Measurements from ENCODE around the gene AGXT. TPM values are rescaled to one million over a fixed set of nuclear protein-coding genes. Genes with fewer than 3 reads are reported as not detected.

AGXT gene
- total RNA-seq, 1 donor from 2014 or later, result not detected

DNA sequence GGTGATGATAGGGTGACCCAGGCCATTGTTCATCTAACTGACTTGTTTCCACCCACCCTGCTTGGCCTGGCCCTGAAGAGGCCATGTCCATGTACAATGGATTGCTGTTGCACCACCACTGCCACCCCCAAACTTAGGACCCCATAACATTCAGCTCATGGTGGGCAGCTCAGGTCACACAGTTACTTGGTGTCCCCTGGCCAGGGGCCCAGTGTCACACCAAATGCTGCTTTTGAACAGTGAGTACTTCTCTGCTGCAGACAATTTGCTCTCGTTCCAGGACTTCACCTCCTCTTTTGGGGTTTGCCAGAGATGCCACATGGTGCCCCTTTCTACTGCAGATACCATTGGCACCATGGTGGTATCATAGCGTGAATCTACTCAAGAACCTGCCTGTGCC, 15.6 kb downstream of the AGXT start:
- Histone ChIP-seq H3K4me1 (no peaks in the 10 kb centered on the region), H3K27ac (no peak overlapping the region), H3K36me3 (no peaks in the 10 kb centered on the region), H3K9me3 (no peaks in the 10 kb centered on the region), H3K27me3 (no peaks in the 10 kb centered on the region), H3K4me3 (no peak overlapping the region)
- no peak for DNase-seq (ENCODE audit: extremely low spot score in 2 of 2)
- no peak for TF ChIP-seq POLR2A (IDR thresholded peaks at IDR 0.05)
- TF ChIP-seq, protein P1, sequence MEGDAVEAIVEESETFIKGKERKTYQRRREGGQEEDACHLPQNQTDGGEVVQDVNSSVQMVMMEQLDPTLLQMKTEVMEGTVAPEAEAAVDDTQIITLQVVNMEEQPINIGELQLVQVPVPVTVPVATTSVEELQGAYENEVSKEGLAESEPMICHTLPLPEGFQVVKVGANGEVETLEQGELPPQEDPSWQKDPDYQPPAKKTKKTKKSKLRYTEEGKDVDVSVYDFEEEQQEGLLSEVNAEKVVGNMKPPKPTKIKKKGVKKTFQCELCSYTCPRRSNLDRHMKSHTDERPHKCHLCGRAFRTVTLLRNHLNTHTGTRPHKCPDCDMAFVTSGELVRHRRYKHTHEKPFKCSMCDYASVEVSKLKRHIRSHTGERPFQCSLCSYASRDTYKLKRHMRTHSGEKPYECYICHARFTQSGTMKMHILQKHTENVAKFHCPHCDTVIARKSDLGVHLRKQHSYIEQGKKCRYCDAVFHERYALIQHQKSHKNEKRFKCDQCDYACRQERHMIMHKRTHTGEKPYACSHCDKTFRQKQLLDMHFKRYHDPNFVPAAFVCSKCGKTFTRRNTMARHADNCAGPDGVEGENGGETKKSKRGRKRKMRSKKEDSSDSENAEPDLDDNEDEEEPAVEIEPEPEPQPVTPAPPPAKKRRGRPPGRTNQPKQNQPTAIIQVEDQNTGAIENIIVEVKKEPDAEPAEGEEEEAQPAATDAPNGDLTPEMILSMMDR (IDR thresholded peaks at IDR 0.05), result no peak
- TF ChIP-seq POLR2AphosphoS5 (IDR thresholded peaks at IDR 0.05; ENCODE audit: insufficient read depth in 1 of 2, low read depth in 1 of 2), result no peak
- intact Hi-C loops (cut with DNase I), result no loop called here

- Histone ChIP-seq H3K4me3 (no peak overlapping the region), H3K27ac (no peak overlapping the region), H3K4me1 (no peaks in the 10 kb centered on the region), H3K27me3 (no peaks in the 10 kb centered on the region), H3K9me3 (no peaks in the 10 kb centered on the region), H3K36me3 (no peaks in the 10 kb centered on the region)
- TF ChIP-seq POLR2AphosphoS5 (IDR thresholded peaks at IDR 0.05; ENCODE audit: insufficient read depth in 1 of 2, low read depth in 1 of 2), result no peak
- TF ChIP-seq, protein P1 (IDR thresholded peaks at IDR 0.05), result no peak
- no peak for TF ChIP-seq POLR2A (IDR thresholded peaks at IDR 0.05)
- no peak for DNase-seq (ENCODE audit: extremely low spot score in 2 of 2)
- intact Hi-C loops (cut with DNase I), result no loop called here
Measured at GRCh38 chr2:240884745-240885144, 16.1 kb downstream of the AGXT start.

GRCh38 chr2:240885566-240885965, 16.9 kb downstream of the AGXT start:
- no peaks in the 10 kb centered on the region for H3K36me3 ChIP-seq
- H3K9me3 ChIP-seq, result no peaks in the 10 kb centered on the region
- intact Hi-C loops (cut with DNase I), result no loop called here
- no peak overlapping the region for H3K27ac ChIP-seq
- DNase-seq (ENCODE audit: extremely low spot score in 2 of 2), result no peak
- no peaks in the 10 kb centered on the region for H3K27me3 ChIP-seq
- TF ChIP-seq POLR2A (IDR thresholded peaks at IDR 0.05), result no peak
- TF ChIP-seq, protein P1 (IDR thresholded peaks at IDR 0.05), result no peak
- TF ChIP-seq POLR2AphosphoS5 (IDR thresholded peaks at IDR 0.05; ENCODE audit: insufficient read depth in 1 of 2, low read depth in 1 of 2), result no peak
- no peaks in the 10 kb centered on the region for H3K4me1 ChIP-seq
- no peak overlapping the region for H3K4me3 ChIP-seq

GRCh38 chr2:240886023-240886565, 17.5 kb downstream of the AGXT start:
- intact Hi-C loops (cut with DNase I), result no loop called here
- DNase-seq (ENCODE audit: extremely low spot score in 2 of 2), result no peak
- H3K27ac ChIP-seq, result no peak overlapping the region
- no peaks in the 10 kb centered on the region for H3K4me1 ChIP-seq
- TF ChIP-seq POLR2A (IDR thresholded peaks at IDR 0.05) (no peak), POLR2AphosphoS5 (IDR thresholded peaks at IDR 0.05; ENCODE audit: insufficient read depth in 1 of 2, low read depth in 1 of 2) (no peak)
- TF ChIP-seq, protein P1 (IDR thresholded peaks at IDR 0.05), result no peak
- no peaks in the 10 kb centered on the region for H3K9me3 ChIP-seq
- no peaks in the 10 kb centered on the region for H3K27me3 ChIP-seq
- H3K36me3 ChIP-seq, result no peaks in the 10 kb centered on the region
- no peak overlapping the region for H3K4me3 ChIP-seq

GRCh38 chr2:240886678-240887609, 18.3 kb downstream of the AGXT start:
- H3K36me3 ChIP-seq, result no peaks in the 10 kb centered on the region
- H3K27ac ChIP-seq, result no peak overlapping the region
- intact Hi-C loops (cut with DNase I), result no loop called here
- no peaks in the 10 kb centered on the region for H3K9me3 ChIP-seq
- H3K27me3 ChIP-seq, result no peaks in the 10 kb centered on the region
- H3K4me1 ChIP-seq, result no peaks in the 10 kb centered on the region
- H3K4me3 ChIP-seq, result no peak overlapping the region
- no peak for DNase-seq (ENCODE audit: extremely low spot score in 2 of 2)
- TF ChIP-seq POLR2A (IDR thresholded peaks at IDR 0.05) (no peak), POLR2AphosphoS5 (IDR thresholded peaks at IDR 0.05; ENCODE audit: insufficient read depth in 1 of 2, low read depth in 1 of 2) (no peak)
- TF ChIP-seq, protein P1 (IDR thresholded peaks at IDR 0.05), result no peak

Measured in vagina (tissue), 2 donors.